T47D (cell line): Measurements from ENCODE around the gene ZNF41.
A peak's percentile ranks its signal among the peaks of the same experiment; 100 is the strongest.
"Not testable (repeated sequence)": the region's sequence is repeated elsewhere in the genome, so short reads cannot be mapped to it uniquely, and the experiment has no call there.

Experiments
- DNase-seq, 2 experiments: peaks; one replicate each; pipeline versions ENCODE4 v3.0.0 to v3.0.0-alpha.2; 2011 to 2012; ENCODE audit warnings: low read depth in 1 of 2, low spot score in 1 of 2
- JUND ChIP-seq: IDR thresholded peaks from 2 replicates; pipeline ENCODE4 v1.6.1; 2012; ENCODE audit warnings: low read depth
- in situ Hi-C: cut with HindIII; loops from 2 replicates; pipeline ENCODE4 v1.10.0; 2016; ENCODE audit warnings: low sequenced_read_pairs, low pct_unique_long_range_greater_than_20kb

ZNF41 gene

DNA sequence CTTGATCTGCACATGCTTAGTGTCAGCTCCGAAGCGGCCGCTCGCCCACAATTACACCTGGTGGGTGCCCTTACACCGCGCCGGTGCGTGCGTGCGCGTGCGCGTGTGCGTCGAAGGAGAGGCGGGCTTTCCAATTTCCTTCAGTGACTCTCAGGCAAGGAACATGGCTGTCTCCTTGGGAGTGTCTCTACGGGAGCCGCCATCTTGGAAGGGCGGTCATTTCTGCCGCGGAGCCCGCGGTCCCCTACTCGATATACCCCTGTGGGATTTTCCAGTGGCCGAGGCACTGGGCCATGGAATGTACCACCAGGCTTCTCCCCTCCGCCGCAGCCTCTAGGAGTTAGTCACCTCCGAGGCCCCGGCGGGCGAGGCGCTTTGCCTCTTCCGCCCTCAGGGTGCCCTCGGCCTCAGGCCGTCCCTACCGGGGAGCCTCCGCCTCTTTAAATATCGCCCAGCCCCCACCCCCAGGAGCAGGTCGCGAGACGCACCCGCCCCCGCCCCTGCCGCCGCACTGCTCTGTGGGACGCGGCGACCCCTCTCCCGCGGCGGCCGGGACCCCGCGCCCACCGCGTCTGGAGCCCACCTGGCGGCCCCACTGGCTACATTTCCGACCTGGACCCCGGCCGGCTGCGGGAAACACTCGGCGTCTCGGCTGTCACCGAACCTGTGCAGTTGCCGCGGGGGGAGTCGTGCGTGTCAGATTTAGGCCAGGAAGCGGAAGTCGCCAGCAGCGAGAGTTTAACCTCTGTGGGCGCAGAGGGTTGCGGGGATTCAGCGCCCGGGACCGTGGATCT is at the start of gene ZNF41:
Gene ZNF41 (minus strand): TSS at position 711 of the 794 bp plus-strand sequence. CDS start 15,741 bp downstream, outside the sequence.
- peak; percentile 85 to 94 for DNase-seq
- in situ Hi-C loops, result no loop called here
- TF ChIP-seq JUND, result no peak

DNA sequence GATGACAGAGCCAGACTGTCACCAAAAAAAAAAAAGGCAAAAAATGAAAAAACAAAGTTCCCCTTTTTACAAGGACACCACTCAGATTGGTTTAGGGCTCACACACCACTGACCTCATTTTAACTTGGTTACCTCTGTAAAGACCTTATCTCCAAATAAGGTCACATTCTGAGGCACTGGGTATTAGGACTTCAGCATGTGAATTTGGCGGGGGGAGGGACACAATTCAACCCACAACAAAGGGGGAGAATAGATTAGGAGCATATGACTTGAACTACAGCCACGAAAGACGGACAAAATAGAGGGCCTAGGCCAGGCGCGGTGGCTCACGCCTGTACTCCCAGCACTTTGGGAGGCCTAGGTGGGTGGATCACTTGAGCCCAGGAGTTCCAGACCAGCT is 47.0 kb upstream of the ZNF41 start:
- in situ Hi-C loops, result no loop called here
- TF ChIP-seq JUND, result no peak
- no peak for DNase-seq

DNA sequence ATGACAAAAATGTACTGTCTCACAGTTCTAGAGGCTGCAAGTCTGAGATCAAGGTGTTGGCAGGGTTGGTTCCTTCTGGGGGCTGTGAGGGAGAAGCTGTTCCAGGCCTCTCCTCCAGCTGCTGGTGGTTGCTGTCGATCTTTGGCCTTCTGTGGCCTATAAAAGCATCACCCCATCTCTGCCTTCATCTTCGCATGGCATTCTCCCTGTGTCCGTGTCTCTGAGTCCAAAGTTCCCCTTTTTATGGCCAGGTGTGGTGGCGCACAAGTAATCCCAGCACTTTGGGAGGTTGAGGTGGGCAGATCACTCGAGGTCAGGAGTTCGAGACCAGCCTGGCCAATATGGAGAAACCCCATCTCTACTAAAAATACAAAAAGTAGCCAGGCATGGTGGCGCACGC is 46.5 kb upstream of the ZNF41 start:
- DNase-seq, result no peak
- in situ Hi-C loops, result no loop called here
- TF ChIP-seq JUND, result no peak

DNA sequence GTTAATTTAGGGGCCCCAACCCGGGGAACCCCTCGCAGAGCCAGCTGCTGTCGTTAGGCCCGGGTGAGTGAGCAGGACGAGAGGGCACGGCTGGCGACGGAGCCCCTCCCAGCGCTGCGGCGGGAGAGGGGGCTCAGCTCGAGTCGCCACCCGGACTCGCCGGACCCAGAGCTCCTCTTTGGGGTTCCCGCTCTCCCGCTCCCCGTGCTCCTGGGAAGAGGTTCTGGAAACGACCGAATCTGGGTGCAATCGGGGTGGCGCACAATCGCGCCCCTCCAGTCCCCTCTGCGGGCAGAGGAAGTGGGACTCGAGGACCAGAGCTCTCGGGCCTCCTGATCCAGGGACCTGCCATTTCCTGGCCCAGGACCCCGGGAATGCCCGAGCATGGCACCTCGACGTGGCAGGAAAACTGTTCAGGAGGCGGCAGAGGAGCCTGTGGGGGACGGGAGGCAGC is 40.7 kb upstream of the ZNF41 start:
- DNase-seq, result no peak
- no peak for TF ChIP-seq JUND
- in situ Hi-C loops, result no loop called here

DNA sequence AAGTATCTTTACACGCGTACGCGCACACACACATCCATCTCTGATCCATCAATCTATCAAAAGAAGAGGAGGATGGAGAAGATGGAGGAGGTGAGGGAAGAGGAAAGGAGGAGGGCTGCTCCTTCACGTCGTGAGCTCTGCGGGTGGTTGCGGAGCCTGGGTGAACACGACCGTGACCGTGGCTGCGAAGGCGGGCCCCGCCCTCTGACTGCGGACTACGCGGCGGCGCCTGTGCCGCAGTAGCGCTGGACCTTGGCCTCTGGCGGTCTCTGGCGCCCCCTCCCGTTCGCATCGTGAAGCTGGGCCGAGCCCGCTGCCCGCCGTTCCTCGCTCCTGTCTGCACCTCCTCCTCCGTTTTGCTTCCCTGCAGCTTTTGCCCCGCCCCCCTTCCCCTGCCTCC is 40.3 kb upstream of the ZNF41 start:
- TF ChIP-seq JUND, result no peak
- DNase-seq, result peak; percentile 67 to 83
- in situ Hi-C loops, result no loop called here

DNA sequence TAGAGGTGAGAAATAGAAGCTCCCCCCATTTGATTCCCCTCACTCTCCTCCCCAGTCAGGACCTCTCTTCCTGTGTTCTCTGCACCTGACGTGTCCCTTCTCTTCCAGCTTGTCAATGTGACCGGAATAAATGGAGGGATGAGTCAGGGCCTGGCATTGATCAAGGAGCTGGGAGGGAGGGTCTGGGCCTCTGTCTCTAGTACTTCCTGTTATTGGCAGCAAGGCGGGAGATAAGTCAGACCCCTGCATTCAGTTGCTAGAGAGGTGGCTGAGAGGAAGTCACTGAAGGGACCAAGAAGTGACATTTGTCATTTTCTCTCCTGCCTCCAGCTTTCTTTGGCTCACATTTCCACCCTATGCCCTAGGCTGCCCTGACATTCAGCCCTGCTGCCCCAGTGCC is 35.1 kb upstream of the ZNF41 start:
- DNase-seq, result no peak
- in situ Hi-C loops, result no loop called here
- TF ChIP-seq JUND, result no peak

DNA sequence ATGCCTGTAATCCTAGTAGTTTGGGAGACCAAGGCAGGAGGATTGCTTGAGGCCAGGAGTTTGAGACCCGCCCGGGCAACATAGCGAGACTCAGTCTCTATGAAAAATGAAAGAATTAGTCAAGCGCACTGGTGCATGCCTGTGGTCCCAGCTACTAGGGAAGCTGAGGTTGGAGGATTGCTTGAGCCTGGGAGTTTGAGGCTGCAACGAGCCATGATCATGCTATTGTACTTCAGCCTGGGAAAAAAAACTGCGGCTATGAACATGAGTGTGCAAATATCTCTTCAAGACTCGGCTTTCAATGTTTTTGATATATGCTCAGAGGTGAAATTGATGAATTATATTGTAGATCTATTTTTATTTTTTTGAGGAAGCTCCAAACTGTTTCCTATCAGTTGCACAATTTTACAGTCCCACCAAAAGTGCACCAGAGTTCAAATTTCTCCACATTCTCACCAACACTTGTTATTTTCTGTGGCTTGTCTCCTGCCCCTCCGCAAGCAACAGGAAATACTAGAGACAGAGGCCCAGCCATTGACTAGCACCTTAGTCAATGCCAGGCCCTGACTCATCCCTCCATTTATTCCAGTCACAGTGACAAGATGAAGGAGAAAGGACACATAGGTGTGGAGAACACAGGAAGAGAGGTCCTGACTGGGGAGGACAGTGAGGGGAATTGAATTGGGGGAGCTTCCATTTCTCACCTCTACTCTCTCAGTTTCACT is 33.1 kb upstream of the ZNF41 start:
- in situ Hi-C loops, result no loop called here
- no peak for DNase-seq
- TF ChIP-seq JUND, result no peak

DNA sequence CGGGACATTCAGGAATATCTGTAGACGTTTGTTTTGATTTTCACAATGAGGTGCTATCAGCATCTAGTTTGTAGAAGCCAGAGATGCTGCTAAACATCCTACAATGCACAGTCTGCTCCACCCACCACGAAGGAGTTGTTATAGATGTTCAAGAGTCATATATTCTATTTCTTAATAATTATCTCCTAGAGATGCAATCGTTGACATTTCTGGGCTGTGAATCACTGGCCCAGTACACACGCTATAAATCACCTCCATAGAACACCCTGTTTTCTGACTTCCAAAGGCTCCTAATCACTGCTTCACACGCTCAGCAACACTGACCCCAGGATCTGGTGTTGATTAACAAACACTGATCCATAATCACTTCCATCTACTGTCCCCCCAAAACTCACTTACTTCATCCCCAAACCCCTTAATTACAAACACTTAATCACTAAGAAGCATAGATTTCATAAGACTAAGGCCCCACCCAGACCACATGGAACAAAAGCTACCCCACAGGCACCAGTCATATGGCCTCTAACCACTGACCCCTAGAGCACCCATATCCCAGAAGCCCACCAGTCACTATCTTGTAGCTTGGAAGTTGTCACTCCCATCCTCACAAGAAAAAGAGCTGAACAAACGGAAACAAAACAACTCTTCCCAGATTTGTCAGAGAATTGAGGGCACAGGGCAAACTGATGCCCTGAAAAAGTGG is 31.7 kb upstream of the ZNF41 start:
- no peak for DNase-seq
- TF ChIP-seq JUND, result no peak
- in situ Hi-C loops, result no loop called here

DNA sequence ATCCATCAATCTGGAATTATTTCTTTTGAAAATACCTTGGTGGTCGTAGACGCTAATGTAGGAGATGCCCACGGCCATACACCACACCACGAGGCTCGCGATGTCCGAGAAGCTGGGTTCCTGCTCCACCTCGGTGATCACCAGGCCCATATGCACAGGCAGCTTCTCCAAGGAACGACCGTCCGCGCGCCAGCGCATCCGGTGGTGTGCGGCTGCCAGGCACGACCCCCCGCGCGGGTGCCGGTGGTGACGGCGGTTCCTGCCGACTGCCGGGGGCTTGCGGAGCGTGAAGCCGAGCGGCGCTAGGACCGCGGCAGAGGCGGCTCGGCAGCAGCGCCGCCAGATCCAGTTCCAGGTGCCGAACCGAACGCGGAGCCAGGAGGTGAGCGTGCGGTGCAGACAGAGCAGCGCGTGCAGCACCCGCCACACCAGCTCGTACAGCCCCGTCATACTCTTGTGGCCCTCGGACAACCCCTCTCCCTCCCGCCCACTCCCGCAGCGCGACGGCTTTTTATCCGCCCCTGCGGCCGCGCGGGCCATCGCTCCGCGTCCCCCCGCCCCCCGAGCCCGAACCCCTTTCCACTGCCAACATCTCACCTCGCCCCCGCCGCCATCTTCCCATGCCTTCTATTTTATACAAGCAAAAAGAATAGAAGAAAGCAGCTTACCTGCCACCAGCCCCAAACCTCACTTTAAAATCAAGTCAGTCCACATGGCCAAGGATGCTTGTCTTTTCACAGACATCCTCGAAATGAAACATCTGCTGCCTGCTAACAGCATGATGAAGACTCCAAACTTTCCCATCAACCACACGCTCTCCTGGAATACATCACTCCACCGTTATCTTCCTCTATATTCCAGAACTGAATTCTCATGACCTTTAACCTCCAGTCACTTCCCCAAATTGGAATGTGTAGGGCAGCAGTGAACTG is 30.3 kb upstream of the ZNF41 start:
- DNase-seq, in situ Hi-C loops: not testable (repeated sequence)

DNA sequence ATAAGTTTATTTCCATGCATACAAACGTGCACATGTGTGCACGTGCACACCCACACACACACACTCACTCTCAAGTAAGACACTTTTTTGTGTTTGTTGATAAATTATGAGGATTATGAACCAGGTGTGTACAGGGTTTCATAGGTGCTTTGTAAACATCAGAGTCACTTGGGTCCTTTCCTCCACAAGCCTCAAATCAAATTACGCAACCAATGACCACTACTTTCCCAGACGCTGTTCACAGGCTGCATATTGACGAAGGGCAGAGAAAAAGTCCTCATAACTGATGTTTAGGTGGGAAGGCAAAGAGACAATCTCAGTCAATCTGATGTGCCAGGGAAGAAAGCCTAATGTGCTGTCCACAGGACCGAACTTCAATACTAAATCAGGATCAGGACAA is 29.4 kb upstream of the ZNF41 start:
- DNase-seq, in situ Hi-C loops: not testable (repeated sequence)

DNA sequence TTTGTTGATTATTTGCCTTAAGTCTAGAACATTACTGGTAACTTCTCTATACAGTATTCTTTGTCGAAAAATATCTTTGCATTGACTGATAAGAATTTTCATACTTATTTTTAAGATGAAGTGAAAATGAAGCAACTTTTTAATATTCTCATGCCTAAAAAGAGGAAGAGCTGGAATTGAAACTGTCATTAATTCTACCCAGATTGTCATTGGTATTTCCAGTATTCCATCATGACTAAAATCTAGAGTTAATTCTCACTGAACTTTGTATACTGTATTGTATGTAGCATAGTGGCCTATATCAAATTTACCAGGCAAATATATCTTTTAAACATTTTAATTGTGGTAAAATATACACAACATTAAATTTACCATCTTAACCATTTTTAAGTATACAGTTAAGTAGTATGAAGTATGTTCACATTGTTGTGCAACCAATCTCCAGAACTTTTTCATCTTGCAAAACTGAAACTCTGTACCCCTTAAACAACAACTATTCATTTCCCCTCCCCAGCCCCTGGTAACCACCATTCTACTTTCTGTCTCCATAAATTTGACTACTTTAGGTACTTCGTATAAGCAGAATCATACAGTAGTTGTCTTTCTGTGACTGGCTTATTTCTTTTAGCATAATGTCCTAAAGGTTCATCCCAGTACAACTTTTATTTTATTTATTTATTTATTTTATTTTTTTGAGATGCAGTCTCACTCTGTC is 24.3 kb upstream of the ZNF41 start:
- in situ Hi-C loops, result no loop called here
- DNase-seq, result no peak
- TF ChIP-seq JUND, result no peak
